ENCODE data around the gene BAG5.

The BAG5 gene

DNA sequence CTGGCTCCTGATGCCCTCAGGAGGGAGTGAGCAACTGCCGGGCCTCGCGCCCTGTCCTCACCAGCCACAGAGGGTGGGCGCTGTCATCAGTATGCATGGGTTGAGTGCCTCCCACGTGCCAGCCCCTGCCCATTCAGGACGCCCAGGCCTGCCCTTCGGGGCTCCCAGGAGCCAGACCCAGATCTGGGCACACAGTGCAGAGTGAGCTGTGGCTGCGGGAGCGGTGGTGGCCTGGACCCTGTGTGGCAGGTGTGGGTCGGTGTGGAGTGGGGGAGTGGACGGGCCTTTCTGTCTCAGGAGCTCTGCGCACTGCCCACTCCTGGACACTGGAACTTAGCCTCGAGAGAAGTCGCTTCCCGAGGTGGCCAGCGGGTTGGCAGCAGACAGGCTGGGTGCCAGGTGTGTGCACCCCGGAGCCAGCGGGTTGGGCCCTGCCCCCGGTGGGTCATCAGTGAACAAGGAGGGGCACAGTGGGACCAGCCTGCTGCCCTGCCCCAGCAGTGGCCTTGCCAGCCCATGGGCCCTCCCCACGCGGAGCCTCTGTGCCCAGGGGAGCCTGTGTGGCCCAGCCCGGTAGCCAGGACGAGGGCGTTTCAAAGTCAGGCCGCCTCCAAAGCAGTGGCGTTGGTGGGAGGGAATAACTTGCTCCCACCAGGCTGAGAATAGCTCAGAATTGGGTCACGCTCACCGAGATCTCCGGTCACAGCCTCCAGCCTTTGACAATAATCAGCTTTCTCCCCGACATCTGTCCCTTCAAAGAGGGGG, 24.0 kb downstream of the BAG5 start:
- DNase-seq (ENCODE audit: insufficient read length, low spot score), result no peak
- FAIRE-seq, result no peak
- TF ChIP-seq POLR2A (IDR thresholded peaks at IDR 0.05; ENCODE audit: low read depth, low read length), result no peak

DNA sequence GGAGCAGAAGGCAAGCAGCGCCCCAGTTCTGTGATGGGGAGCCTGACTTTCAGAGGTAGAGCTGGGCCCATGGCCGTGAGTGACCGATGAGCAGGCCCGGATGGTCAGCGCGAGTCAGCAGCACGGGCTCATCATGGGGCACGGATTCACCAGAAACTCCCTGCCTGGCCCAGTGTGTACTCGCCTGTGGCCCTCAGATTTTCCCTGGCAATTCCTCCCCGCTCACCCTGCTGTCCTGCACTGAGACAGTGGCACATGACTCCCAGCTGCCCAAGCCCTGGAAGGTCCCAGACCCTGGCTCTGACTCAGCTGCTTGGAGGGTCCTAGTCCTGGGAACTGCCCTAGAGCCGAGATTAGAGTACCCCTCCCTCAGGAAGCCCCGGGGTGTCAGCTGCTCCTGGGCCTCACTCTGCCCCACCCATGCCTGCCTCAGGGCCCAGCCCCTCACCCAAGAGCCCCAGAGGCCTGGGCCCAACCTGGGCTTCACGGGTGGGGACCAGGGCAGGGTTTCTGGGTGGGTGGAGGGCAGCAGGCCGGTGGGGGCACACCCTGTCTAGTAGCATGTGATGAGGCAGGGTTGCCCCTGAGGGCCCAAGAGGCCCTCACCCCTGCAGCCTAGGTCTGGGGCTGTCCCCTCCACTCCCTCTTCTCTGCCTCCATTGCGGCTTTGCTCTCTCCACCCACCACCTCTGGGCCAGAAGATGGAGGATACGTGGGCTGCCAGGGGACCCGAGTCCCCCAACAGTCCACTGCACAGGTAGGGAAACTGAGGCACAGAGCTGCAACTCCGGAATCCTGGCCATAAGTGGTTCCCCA, 25.1 kb downstream of the BAG5 start:
- FAIRE-seq, result no peak
- no peak for TF ChIP-seq POLR2A (IDR thresholded peaks at IDR 0.05; ENCODE audit: low read depth, low read length)
- DNase-seq (ENCODE audit: insufficient read length, low spot score), result no peak

DNA sequence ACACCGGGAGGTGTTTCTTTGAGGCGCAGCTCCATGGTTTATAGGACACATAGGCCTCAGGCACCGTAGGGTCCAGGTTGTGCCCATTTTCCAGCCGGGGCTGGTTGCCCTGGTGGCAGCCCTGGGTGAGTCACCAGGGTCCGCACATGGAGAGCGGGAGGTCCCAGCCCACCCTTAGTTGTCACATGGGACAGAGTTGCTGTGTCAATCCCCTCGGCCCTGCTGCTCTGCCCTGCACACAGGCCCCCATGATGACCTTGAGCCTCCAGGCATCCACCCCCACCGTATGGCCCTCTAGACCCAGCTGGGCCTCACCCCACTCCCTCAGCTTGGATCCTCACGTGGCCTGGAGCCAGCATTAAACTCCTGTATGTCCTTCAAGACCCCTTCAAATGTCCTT, 25.8 kb downstream of the BAG5 start:
- FAIRE-seq (no peak), DNase-seq (ENCODE audit: insufficient read length, low spot score) (no peak)
- TF ChIP-seq POLR2A (IDR thresholded peaks at IDR 0.05; ENCODE audit: low read depth, low read length), result no peak

DNA sequence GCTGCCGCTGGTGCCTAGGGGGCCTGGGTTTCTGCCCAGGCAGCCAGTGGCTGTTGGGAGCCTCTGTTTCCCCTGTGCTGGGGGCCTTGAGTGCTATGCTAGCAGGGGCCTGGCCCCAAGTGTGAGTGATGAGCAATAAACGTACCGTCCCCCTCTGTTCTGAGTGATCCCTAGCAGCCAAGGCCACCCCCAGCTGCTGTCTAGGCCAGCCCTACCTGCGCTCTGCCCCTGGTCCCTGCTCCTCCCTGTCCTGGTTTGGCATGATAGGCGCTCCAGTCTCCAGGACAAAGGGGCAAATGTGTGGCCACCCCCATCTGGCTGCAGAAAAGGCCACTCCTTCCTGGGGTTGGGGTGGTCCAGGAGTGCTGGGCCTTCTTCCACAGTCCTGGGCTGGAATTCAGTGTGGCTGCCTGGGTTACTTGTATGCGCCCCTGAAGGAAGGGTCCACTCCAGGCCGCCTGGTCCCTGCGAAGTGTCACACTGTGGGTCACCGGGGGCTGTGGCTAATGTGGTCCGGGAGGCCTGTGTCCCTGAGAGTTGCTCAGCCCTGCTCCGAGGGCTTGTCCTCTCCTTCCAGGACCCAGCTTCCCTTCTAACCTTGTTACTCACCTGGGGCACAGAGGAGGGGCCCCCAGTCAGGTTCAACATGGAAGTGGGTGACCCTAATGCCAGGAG, 26.4 kb downstream of the BAG5 start:
- DNase-seq (ENCODE audit: insufficient read length, low spot score) (no peak), FAIRE-seq (no peak)
- TF ChIP-seq POLR2A (IDR thresholded peaks at IDR 0.05; ENCODE audit: low read depth, low read length), result no peak

DNA sequence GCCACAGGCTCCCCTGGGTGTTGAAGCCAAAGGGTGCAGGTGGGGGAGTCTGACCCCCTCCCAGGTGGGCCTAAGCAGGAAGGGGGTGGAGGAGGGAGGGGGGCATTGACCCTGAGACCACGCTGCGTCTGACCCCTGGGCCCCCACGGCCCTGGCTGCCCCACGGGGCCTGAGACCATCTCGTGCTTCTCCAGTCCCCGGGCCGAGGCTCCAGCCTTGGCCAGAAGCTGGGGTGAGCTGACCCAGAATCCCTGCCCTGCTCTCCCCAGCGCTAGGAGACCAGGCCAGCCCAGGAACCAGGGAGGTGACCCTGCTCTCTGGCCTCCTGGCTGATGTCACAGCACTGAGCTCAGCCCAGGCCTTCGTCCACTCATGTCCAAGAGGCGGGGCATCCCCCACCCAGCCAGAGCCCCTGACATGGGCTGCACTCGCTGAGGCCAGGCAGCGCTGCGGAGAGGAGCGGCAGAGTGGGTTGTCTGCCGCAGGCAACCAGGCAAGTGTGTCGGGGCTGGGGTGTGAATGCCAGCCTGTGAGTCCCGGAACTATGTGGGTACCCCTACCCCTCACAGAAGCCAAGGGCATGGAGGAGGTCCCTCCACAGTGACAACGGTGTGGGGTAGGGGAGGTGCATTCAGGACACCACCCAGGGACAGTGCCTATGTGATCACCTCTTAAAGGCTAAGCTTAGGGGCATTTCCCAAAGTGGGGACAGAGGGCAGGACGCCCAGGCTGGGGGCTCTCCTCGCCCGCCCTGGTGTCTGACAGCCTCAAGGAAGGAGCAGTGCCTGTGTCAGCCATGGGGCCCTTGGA, 27.2 kb downstream of the BAG5 start:
- no peak for DNase-seq (ENCODE audit: insufficient read length, low spot score)
- TF ChIP-seq POLR2A (IDR thresholded peaks at IDR 0.05; ENCODE audit: low read depth, low read length), result no peak
- no peak for FAIRE-seq

DNA sequence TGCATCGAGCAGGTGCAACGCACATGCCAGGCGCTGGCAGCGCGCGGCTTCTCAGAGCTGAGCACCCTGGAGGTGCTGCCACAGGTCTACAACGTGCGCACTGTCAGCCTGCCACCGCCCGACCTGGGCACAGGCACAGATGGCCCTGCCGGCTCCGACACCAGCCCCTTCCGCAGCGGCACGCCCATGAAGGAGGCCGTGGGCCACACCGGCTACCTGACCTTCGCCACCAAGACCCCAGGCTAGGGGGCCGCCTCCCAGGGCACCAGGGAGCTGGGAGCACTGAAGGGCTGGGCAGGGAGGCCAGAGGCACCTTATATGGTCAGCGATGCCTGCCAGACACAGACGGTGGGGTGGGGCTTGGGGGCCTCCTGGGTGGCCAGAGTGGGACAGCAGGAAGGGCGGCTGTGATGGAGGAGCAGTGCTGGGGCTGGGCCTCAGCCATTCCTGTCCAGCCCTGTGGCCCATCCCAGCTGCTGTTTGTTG, 27.8 kb downstream of the BAG5 start:
- TF ChIP-seq POLR2A (IDR thresholded peaks at IDR 0.05; ENCODE audit: low read depth, low read length), result no peak
- DNase-seq (ENCODE audit: insufficient read length, low spot score), result no peak
- no peak for FAIRE-seq

DNA sequence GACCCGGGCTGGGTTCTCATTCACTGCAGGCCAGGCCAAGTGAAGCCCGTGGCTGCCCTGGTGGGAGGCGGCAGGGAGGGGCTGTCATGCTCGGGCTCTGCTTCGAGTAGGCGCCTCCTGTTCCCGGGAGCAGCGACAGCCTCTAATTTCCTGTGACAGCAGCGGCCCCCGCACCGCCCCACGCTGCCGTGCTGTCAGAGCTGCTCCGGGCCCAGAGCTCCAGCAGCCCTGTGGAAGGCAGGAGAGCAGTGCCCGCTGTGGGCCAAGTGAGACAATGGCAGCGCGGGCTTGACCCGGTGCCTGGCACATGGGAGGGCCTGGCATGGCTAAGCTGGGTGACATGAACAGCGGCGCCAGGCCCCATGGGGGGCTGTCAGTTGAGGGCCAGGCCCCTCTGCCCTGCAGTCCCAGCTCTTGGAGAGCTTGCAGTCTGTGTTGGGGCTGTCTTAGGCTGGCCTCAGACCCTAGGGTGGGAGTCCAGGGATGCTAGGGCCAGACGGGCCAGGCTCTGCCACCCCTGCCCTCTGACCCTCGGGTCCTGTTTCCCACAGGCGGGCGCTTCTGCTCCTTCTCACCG, 28.4 kb downstream of the BAG5 start:
- DNase-seq (ENCODE audit: insufficient read length, low spot score), result no peak
- FAIRE-seq, result no peak
- TF ChIP-seq POLR2A (IDR thresholded peaks at IDR 0.05; ENCODE audit: low read depth, low read length), result no peak

DNA sequence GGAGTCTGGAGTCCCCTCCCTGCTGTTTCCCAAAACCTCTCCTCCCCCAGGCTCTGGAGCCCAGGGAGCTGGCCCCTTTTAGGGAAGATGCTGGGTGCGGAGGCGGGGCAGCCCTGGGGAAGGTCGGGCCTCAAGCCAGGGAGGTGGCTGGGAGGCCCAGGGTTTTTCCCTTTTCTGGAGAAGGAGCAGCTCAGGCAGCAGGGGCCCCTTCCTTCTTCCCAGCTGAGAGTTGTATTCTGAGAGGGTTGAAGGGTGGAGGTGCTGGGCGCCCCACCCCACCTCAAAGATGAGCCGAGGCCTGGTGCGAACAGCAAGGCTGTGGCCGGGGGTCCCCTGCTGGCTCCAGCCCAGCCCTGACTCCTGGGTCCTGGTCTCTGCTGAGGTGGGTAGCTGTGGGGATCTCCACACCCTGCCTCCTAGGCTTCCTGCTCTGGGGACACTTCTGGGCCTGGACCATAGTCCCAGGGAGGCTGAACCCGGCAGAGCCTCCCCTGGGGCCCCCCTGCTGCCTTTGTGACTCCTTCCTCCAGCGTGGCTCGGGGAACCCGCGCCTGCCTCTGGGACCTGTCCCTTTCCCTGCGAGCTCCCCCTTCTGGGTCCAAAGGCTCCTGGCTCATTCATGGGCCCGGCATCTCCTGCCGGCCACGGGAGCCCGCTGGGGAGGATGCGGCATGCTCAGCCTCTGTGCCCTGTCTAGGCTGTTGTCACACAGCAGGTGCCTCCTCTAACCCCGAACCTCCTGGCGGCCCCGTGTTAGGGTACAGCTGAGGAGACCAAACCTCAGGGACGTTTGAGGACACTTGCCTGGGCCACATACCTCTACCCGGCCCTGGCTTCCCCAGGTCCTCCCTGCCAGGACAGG, 29.1 kb downstream of the BAG5 start:
- TF ChIP-seq POLR2A (IDR thresholded peaks at IDR 0.05; ENCODE audit: low read depth, low read length), result no peak
- FAIRE-seq (no peak), DNase-seq (ENCODE audit: insufficient read length, low spot score) (no peak)

DNA sequence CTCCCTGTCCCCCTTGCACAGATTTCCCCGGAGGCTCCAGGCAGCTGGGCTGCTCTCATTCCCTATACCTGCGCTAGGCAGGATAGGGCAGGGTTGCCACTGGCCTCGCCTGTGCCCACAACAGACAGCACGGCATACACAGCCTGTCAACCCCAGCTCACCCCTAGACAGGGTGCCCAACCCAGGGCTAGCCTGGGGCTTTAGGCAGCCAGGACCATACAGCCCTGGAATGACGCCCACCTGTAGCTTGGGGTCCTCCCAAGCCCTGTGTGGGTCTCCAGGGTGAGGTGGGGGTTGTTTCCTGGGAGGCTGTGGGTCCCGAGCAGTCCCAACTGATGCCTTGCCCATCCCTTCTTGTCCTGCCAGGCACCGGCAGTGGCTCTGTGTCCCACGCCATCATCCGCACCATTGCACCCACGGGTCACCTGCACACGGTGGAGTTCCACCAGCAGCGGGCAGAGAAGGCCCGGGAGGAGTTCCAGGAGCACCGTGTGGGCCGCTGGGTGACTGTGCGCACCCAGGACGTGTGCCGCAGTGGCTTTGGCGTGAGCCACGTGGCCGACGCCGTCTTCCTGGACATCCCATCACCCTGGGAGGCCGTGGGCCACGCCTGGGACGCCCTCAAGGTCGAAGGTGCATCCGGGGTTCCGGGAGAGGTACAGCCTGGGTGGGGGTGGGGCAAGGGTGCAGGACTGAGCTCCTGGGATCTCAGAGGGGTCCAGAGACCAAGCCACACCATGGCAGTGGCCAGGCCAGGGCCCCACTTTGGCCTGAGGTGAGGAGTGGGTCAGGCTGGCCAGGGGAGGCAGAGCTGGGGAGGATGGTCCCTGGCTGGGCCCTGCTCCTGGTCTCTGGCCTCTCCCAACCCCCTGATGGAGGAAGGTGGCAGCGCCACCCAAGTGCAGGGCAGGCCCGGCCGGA, 30.0 kb downstream of the BAG5 start:
- no peak for FAIRE-seq
- no peak for TF ChIP-seq POLR2A (IDR thresholded peaks at IDR 0.05; ENCODE audit: low read depth, low read length)

DNA sequence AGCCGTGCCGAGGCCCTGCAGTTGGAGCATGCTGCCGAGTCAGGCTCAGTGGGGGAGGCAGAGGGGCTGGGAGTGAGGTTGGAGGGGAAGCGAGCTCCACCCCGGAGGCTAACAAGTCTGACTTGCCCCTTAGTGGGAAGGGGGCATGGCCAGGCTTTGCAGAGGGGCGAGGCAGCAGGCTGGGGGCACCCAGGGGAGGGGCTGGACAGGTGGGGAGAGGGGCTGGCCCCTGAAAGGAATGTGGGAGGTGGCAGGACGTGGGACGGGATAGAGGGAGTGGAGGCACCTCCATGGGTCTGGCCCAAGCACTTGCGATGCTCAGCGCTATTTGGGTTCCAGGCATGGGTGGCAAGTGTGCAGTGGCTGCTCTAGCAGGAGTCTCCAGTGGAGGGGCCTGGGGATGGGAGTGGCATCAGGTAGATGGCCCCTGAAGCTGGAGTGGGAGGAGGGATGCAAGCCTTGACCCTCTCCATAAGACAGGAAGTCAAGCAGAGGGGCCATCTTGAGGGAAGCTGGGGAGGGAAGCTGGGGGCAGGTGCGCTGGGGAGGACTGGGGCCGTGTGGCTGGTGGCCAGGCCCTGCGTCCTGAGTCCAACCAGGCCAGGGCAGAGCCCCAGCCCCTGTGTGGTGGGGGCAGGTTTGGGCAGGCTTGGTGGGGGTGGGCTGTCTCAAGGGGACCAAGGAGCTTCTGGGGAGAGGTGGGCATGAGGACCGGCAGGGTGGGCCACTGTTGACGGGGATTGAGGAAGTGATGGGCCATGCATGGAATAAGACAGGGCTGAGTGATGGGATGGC, 30.8 kb downstream of the BAG5 start:
- no peak for FAIRE-seq
- no peak for TF ChIP-seq POLR2A (IDR thresholded peaks at IDR 0.05; ENCODE audit: low read depth, low read length)
- DNase-seq (ENCODE audit: insufficient read length, low spot score), result no peak

More for the DNA sequence above, 30.0 kb downstream of the BAG5 start:
- no peak for DNase-seq (ENCODE audit: insufficient read length, low spot score)

DNA sequence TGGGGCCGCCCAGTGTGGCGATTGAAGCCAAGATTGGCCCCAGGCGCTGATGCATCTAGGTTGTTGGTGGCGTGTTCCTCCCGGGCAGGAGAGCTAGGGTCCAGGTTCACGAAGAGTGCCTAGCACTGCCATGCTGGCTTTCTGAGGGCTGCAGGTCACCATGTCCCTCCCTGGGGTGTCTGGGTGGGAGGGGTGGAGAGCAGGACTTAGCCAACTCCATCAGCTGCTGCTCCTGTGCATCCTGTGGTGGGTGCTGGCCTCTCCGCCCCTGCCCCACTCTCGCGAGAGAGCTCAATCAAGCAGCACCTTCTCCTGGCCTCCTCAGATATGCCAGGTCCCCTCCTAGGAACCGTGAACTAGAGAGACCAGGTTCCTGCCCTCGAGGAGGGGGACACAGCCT, 31.6 kb downstream of the BAG5 start:
- DNase-seq (ENCODE audit: insufficient read length, low spot score) (no peak), FAIRE-seq (no peak)
- no peak for TF ChIP-seq POLR2A (IDR thresholded peaks at IDR 0.05; ENCODE audit: low read depth, low read length)
